Muscle layer of duodenum (tissue), 2 donors: ENCODE data around the gene PBXIP1.
A peak's percentile ranks its signal among the peaks of the same experiment; 100 is the strongest.

Experiments used
- H3K27ac ChIP-seq: one replicate; pipeline ENCODE4 v1.7.0; 2013; ENCODE audit warnings: mild to moderate bottlenecking, low read length
- H3K27me3 ChIP-seq: one replicate; pipeline ENCODE4 v1.7.0; 2013; ENCODE audit warnings: low read depth, mild to moderate bottlenecking, control low read depth, low read length
- H3K36me3 ChIP-seq, 2 donors: one replicate each; pipeline ENCODE4 v1.7.0; 2013; ENCODE audit warnings: low read length in 2 of 2, control low read depth in 1 of 2, mild to moderate bottlenecking in 1 of 2; ENCODE audit not compliant: insufficient read depth in 2 of 2, control insufficient read depth in 1 of 2
- H3K4me1 ChIP-seq, 2 donors: one replicate each; pipeline ENCODE4 v1.7.0; 2013; ENCODE audit warnings: low read length in 2 of 2, mild to moderate bottlenecking in 2 of 2, control low read depth in 1 of 2, moderate library complexity in 1 of 2; ENCODE audit not compliant: insufficient read depth in 2 of 2, control insufficient read depth in 1 of 2
- H3K4me3 ChIP-seq, 2 donors: one replicate each; pipeline ENCODE4 v1.7.0; 2013; ENCODE audit warnings: low read length in 2 of 2, low read depth in 1 of 2, mild to moderate bottlenecking in 1 of 2
- H3K9me3 ChIP-seq, 2 donors: one replicate each; pipeline ENCODE4 v1.7.0; 2013; ENCODE audit warnings: low read length in 2 of 2, control low read depth in 1 of 2, mild to moderate bottlenecking in 1 of 2; ENCODE audit not compliant: control insufficient read depth in 1 of 2
- donor health status: healthy.

Gene PBXIP1

DNA sequence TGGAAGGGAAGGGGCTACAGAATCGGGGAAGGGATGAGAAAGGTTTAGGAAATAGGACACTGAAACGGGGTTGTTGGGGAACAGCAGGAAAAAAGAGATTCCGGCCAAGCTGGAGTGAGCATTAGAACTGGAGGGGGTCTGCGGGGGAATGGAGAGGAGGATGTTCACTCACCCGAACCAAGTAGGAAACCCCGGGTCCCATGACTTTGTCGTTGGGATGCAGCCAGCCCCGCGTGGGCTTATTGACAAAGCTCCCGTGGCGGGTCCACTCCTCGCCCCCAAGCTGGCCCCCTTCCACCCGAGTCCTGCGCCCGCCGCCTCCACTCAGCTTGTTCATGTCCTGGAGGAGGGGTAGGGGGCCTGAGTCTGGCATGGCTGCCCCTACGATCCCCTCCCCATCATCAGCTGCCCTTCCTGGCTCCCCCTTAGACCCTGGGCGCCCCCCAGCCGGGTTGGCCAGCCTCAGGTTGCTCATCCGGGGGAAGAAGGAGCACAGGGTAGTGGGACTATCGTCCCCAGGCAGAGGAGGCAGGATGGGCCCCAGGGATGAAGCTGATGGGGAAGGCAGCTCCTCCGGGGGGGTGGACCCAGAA is 14.1 kb upstream of the PBXIP1 start:
- peak overlapping the region; percentile 78 for H3K27ac ChIP-seq
- peaks cover 27 to 46% of the 10 kb centered on the region in 2 donors for H3K36me3 ChIP-seq
- H3K4me1 ChIP-seq = peaks cover 17 to 39% of the 10 kb centered on the region in 2 donors
- no peaks in the 10 kb centered on the region for H3K27me3 ChIP-seq
- H3K4me3 ChIP-seq = peak overlapping the region; percentile 48 to 65
- H3K9me3 ChIP-seq = no peaks in the 10 kb centered on the region

DNA sequence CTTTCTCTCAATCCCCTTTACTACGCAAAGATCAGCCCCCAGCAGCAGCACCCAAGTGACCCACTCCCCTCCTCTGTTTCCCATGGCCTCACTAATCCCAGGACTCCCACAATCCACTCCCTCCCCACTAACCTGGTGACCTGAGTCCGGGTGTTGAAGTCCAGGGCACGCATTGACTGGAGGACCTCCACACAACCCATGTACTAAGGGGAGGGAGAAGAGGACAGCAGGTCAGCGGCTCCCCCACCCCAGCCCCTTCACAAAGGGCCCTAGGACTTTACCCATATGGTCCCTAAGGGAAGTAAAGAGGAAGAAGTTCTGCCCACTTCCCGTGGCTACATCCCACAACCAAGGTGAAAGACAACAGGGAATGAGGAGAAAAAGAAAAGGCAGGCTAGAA is 13.3 kb upstream of the PBXIP1 start:
- no peaks in the 10 kb centered on the region for H3K9me3 ChIP-seq
- H3K4me1 ChIP-seq = peaks cover 17 to 39% of the 10 kb centered on the region in 2 donors
- H3K27ac ChIP-seq = peak overlapping the region; percentile 78
- peak overlapping the region; percentile 48 to 65 for H3K4me3 ChIP-seq
- H3K36me3 ChIP-seq = peaks cover 31 to 52% of the 10 kb centered on the region in 2 donors
- H3K27me3 ChIP-seq = no peaks in the 10 kb centered on the region

GRCh38 chr1:154968731-154969130 is 12.8 kb upstream of the PBXIP1 start:
- Histone ChIP-seq H3K4me1 (peaks cover 17 to 39% of the 10 kb centered on the region in 2 donors), H3K27me3 (no peaks in the 10 kb centered on the region), H3K4me3 (peak overlapping the region; percentile 48 to 65), H3K36me3 (peaks cover 34 to 52% of the 10 kb centered on the region in 2 donors), H3K27ac (peak overlapping the region; percentile 78), H3K9me3 (no peaks in the 10 kb centered on the region)

- peaks cover 14 to 38% of the 10 kb centered on the region in 2 donors for H3K4me1 ChIP-seq
- H3K27me3 ChIP-seq = no peaks in the 10 kb centered on the region
- H3K27ac ChIP-seq = peak overlapping the region; percentile 14
- H3K9me3 ChIP-seq = no peaks in the 10 kb centered on the region
- peak overlapping the region in 1 of 2 donors; percentile 30 for H3K4me3 ChIP-seq
- peaks cover 40 to 58% of the 10 kb centered on the region in 2 donors for H3K36me3 ChIP-seq
These were observed 11.5 kb upstream of the PBXIP1 start for GRCh38 chr1:154967331-154967950.

DNA sequence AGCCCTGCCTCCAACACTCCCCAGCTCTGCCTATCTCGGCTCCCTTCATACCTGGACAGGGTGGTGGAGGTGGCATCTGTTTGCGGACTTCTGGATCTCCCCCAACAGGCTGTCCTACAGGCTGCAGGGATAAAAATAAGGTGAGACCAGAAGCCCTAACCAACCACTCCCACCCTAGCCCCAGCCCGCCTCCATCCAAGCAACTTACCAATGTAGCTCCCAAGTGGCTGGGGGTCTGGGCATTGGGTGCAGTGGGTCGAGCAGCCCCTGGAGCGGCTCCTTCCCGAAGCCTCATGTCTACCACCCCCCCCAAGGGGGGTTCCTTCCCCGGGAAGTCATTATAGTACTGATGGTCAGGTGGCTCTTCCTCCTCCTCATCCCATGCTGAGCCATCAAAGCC is 10.2 kb upstream of the PBXIP1 start:
- peaks cover 40 to 55% of the 10 kb centered on the region in 2 donors for H3K36me3 ChIP-seq
- no peak overlapping the region for H3K4me3 ChIP-seq
- H3K9me3 ChIP-seq = no peaks in the 10 kb centered on the region
- H3K27me3 ChIP-seq = no peaks in the 10 kb centered on the region
- H3K4me1 ChIP-seq = peaks cover 4 to 32% of the 10 kb centered on the region in 2 donors
- no peak overlapping the region for H3K27ac ChIP-seq

- Histone ChIP-seq H3K9me3 (no peaks in the 10 kb centered on the region), H3K27ac (no peak overlapping the region), H3K27me3 (no peaks in the 10 kb centered on the region), H3K4me3 (no peak overlapping the region), H3K4me1 (peaks cover 5 to 32% of the 10 kb centered on the region in 2 donors), H3K36me3 (peaks cover 40 to 57% of the 10 kb centered on the region in 2 donors)
These were observed 8.5 kb upstream of the PBXIP1 start for GRCh38 chr1:154964359-154964758.

GRCh38 chr1:154963643-154964042 is 7.7 kb upstream of the PBXIP1 start:
- no peaks in the 10 kb centered on the region for H3K27me3 ChIP-seq
- H3K9me3 ChIP-seq = no peaks in the 10 kb centered on the region
- H3K27ac ChIP-seq = no peak overlapping the region
- no peak overlapping the region for H3K4me3 ChIP-seq
- peaks cover 45 to 65% of the 10 kb centered on the region in 2 donors for H3K36me3 ChIP-seq
- peaks cover 5 to 25% of the 10 kb centered on the region in 2 donors for H3K4me1 ChIP-seq

DNA sequence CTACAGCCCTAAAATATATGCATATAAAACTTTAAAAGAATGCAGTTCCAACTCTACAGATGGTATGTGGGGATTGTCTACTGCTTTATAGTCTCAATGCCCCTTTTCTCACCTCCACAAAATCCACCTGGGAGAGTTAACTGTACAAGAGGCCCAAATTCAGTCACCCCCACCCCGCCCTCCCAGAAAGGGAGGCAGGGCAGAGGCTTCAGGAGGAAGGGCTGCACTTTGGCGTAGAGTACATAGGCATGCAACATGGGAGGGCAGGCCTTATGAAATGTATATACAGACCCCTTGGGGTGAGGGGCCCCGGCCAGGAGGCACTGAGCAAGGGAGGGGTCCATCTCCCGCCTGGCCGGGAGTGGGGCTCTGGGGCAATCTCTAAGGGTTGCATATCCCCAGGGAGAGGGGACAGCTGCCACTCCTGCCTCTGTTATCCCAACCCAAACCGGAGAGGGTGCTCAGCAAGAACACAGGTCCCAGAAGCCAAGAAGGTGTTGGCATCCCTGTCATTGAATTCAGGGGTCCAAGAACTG is 7.0 kb upstream of the PBXIP1 start:
- Histone ChIP-seq H3K9me3 (no peaks in the 10 kb centered on the region), H3K4me1 (peaks cover 5 to 22% of the 10 kb centered on the region in 2 donors), H3K27ac (peak overlapping the region; percentile 68), H3K27me3 (no peaks in the 10 kb centered on the region), H3K36me3 (peaks cover 40 to 63% of the 10 kb centered on the region in 2 donors), H3K4me3 (peak overlapping the region; percentile 72 to 85)

DNA sequence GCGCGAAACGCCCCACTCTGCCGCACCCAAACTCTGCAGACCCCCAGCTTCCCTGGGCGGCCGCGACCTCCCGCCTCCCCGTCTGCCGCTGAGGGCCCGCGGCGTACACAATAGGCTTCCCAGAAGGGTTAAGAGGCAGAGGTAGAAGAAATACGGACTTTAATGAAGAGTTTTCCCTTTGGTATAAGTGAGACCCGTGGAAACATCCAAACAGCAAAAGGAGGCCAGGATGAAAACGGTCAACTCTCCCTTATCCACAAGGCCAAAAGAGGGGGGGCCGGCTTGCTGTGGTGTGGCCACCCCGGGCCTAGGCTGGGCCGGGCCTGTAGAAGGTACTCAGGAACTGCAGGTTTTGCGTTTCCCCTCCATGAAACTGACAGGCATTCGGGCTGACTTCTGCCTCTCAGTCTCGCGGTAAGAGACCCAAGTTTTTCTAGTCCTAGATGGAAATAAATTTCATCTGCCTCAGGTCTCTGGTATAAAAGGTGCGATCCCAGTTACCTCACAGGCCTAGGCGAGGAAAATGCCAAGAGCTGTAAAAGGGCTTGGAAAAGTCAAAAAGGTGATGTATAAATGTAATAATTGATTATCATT is 6.4 kb upstream of the PBXIP1 start:
- peaks cover 34 to 57% of the 10 kb centered on the region in 2 donors for H3K36me3 ChIP-seq
- H3K27ac ChIP-seq = peak overlapping the region; percentile 68
- H3K4me3 ChIP-seq = peak overlapping the region; percentile 72 to 85
- H3K9me3 ChIP-seq = no peaks in the 10 kb centered on the region
- peaks cover 5 to 25% of the 10 kb centered on the region in 2 donors for H3K4me1 ChIP-seq
- H3K27me3 ChIP-seq = no peaks in the 10 kb centered on the region

- H3K4me1 ChIP-seq = peaks cover 11 to 33% of the 10 kb centered on the region in 2 donors
- peak within 1 kb of the TSS; percentile 68 for H3K27ac ChIP-seq
- H3K4me3 ChIP-seq = peak within 1 kb of the TSS; percentile 72 to 85
- no peaks in the 10 kb centered on the region for H3K9me3 ChIP-seq
- peaks cover 27 to 49% of the 10 kb centered on the region in 2 donors for H3K36me3 ChIP-seq
- H3K27me3 ChIP-seq = no peaks in the 10 kb centered on the region
These were observed 5.6 kb upstream of the PBXIP1 start, which contains the start of gene PYGO2 for GRCh38 chr1:154961207-154962155. PYGO2 (minus strand) TSS chr1:154961782; CDS start chr1:154961576, 206 bp downstream.
